HG03060 (cell line): Measurements from ENCODE around the gene OLFM1.

Experiments used
- ATAC-seq: cut with Tn5 transposase; IDR thresholded peaks from one replicate; pipeline ENCODE4 v1.9.1; 2021; ENCODE audit warnings: low read depth, moderate number of reproducible peaks; ENCODE audit not compliant: unreplicated experiment

Gene OLFM1

GRCh38 chr9:135087489-135087792 lies at the start of gene OLFM1:
Gene OLFM1 (plus strand): TSS chr9:135087668. CDS start chr9:135087990, 322 bp downstream.
- ATAC-seq, result no peak

GRCh38 chr9:135038331-135038730 lies 49.1 kb upstream of the OLFM1 start:
- ATAC-seq, result no peak

GRCh38 chr9:135038826-135039225 lies 48.6 kb upstream of the OLFM1 start:
- no peak for ATAC-seq

GRCh38 chr9:135039266-135039870 lies 48.1 kb upstream of the OLFM1 start:
- ATAC-seq, result no peak

DNA sequence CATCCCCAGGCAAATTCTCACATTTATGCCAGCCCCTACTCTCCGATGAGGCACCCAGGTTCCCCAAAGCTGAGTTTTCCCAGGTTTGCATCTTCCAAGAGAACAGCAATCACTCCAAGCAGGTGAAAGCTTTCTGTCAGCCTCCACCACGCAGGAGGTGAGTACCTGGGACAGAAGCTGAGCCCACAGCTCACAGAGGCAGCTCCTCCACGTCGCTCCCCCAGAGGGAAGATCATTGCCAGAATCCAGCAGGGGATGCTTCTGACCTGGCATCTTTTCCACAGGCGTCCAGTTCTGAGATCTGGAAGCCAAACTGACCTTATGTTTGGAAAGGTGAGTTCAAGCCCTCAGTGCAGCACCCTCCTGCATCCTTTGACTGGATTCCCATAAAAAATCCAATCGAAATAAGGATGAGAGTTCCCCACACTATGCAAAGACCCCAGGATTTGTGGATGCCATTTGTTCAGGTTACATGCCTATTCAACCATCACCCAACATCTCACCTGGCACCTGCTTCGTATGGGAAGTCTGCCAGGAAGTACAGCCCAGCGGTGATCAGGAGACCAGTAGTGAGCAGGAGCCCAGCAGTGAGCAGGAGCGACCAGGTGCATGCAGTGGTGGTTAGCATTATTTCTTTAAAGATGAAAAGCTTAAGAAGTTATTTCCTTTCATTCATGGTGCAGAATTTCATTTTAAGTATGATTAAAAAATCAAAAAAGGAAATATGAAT lies 47.4 kb upstream of the OLFM1 start:
- ATAC-seq, result no peak

DNA sequence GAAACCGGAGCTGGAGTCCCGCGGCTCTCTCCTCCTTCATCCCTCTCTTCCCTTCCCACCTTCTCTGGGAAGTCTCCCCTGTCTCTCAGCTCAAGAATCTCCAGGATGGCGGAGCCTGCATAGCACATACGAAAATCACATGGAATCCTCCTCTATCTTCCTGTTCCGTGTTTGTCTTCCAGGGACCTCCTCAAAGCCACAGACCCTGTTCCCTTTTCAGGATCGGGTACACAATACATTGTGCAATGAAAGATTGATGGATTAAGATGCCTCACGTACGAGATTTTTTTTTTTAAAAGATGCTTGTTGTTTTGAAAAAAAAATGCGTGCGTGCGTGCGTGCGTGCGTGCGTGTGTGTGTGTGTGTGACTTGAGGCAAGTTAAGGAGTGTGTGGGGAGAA lies 46.6 kb upstream of the OLFM1 start:
- ATAC-seq, result no peak

DNA sequence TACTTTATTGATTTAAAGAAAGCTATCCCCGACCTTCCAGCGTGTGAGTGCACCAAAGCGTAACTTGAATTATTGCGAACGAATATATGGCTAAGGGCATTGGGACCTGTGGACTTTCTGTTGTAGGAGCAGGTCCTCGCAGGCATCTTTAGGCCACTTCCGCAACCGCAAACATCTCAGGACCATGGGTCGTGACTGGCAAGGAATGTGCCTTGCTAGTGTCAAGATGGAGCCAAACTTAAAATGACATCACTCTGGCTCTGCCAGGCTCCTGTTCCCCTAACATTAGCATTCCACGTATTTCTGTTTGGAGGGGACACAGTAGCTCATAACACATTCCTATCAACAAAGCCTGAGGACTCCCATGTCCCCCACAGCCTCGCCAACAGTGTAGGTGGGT lies 44.1 kb upstream of the OLFM1 start:
- no peak for ATAC-seq

GRCh38 chr9:135045264-135045927 lies 42.1 kb upstream of the OLFM1 start:
- ATAC-seq, result no peak

DNA sequence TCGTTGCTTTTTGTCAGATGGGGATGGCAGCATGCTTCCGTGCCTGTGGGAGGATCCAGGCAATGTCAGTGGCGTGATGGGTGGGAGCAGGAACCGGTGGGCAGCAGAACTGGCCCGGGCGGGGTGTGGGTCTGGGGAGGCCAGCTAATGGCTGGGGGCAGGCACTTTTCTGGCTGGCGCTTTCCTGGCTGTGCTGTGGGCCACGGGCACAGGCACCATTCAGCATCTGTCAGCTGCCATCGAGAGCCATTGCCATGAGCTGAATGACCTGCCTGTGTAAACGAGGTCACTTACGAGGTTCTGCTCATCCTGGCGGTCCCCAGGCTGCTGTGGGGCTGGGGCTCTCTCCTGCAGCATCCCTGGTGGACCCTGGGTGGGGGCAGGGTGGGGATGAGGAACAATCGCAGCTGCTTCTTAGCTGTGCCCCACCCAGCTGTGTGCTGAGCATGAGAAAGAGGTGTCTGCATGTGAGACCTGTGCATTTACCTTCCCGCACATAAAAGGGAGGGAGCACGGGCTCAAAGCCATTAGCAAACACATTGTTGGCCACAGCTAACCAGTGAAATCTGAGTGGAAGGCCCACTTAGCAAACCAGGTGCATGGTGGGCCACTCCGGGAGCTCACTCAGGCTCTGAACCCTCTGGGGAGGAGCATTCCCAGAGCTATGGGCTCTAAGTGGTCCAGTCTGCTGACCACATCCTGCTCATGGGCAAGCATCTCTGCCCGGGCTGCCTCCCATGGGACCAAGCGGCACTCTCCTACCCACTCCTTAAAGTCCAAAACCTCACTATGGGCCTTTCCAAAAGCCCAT lies 41.3 kb upstream of the OLFM1 start:
- ATAC-seq, result no peak

DNA sequence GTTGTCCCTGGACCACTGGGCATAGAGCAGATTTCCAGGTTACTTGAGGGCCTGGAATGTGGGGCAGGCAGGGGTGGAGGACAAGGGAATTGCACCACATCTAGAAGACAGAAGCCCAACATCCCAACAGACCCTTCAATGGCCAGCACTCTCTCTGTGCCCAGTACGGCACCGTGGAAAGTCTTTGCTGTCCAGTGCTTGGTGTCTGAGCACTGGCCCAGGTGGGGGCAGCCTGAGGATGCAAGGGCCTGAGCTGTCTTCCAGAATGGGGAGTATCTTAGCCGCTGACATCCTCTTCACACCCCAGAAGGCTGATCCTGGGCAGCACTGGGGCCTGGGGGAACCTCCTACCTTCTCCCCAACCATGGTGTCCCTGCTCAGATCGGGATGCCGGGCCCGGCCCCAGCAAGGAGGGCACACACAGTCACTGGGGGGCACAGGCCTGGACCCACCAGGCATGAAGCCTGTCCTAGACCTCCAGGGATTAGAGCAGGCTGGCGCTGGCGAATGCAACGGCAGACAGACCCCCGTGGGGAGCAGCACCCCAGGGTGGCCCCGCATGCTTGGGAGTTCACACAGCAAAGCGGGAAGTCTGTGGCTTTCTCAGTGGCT lies 40.6 kb upstream of the OLFM1 start:
- no peak for ATAC-seq

GRCh38 chr9:135047521-135047920 lies 39.9 kb upstream of the OLFM1 start:
- no peak for ATAC-seq

DNA sequence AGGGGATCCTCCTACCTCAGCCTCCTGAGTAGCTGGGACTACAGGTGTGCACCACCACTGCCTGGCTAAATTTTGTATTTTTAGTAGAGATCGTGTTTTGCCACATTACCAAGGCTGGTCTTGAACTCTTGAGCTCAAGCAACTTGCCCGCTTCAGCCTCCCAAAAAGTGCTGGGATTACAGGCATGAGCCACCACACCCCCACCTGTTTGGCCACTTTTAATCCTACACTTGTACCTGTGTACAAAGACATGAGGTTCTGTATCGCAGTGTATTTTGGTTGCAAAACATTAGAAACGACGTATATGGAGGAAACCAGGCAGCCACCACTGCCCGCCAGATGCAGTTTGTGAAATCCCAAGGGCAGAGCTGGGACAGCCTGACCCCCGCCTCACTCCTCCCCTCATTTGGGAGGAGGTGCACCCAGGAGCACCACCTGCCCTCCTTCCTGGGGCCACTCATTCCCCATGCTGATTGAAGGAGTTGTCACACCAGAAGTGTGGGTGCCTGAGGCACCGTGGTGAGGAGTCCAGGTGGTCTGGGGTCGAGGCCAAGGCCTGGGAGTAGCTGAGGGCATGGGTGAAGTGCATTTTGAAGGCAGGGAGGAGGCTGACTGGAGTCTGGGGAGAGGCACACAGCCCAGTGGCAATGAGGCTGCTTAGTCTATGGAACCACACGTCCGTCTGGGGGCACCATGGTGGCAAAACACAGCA lies 39.3 kb upstream of the OLFM1 start:
- ATAC-seq, result no peak

GRCh38 chr9:135048758-135049444 lies 38.6 kb upstream of the OLFM1 start:
- no peak for ATAC-seq

- no peak for ATAC-seq
Measured at GRCh38 chr9:135049460-135049859, 38.0 kb upstream of the OLFM1 start.

DNA sequence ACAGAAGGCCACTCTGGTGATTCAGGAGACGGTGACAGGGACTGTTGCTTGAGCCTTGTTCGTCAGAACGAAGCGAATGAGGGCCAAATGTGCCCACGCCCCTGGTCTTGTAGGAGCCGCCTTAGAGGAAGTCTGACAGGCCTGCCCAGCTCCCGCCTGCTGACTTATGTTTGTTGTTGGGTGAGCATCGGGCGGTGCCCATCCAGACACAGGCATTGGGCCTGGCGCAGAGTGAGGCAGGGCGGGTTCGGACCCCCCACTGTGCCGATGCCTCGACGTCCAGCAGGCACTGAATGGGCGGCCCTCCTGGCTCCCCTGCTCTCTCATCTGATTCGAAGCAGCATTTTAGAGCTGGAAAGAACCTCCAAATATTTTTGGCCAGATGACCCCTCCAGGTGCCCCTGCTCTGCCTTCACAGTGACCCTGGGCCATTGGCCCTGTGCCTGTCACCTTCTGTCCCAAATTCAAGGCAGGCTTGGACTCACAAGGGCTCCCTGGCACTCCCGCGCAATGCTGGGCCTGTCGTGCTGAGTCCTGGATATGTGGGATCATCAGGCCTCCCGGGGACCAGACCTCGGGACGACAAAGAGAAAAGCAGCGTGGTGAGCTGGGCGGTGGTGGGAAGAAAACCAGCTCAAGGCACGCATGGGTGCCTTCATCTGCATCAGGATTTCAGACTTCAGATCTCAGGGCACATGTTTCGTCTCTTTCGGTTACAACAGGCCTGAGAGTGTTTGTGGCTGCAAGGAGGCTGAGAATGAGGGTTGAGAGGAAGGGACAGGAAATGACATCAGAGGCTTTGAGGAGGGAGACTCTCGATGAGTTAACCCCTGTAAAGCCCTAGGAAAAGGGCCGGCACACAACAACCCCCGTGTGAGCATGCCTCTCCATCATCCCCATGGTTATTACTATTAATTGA lies 37.1 kb upstream of the OLFM1 start:
- ATAC-seq, result no peak

DNA sequence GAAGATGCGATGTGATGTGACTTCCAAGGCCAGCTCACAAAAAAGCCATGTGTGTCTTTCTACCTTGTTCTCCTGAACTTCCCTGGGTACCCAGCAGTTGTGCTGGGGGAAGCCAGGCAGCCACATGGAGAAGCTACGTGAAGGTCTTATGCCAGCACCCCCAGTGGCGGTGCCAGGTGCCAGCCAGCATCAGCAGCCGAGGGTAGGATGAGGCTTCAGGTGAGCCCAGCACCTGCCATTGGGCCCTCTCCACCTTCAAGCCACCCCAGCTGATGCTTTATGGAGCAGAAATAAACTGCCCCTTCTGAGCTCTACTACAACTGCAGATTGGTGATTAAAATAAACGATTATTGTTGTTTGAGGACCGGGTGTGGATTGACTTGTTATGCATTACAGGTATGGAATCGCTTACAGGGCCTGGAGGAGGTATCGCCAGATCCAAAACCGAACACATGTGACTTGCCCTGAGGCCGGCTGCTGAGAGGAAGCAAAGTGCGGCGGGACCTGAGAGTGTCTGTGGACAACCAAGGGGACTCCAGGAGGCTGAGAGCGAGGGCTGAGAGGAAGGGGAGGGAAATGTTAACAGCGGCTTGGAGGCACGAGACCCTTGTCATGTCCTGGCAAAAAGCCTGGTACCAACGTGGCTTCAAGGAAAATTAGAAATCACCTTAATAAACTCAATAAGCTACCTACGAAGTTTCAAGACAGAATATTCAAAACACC lies 36.0 kb upstream of the OLFM1 start:
- no peak for ATAC-seq

DNA sequence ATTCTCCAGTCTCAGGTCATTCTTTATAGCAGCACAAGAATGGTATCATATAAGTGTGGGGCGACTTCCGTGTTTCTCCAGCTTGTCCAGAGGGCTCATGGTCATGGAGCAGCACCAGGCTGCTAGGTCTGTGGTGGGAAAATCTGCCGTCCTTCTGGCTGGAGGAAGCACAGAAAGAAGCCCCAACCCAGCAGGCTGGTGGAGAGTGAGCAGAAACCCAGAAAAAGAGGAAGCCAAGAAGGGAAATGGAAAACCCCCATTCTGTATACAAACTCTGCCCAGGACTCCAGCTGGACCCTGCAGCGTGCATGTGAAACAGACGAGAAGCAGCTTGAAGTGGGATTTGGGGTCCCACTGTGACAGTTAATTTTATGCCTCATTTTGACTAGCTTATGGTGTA lies 34.3 kb upstream of the OLFM1 start:
- no peak for ATAC-seq

DNA sequence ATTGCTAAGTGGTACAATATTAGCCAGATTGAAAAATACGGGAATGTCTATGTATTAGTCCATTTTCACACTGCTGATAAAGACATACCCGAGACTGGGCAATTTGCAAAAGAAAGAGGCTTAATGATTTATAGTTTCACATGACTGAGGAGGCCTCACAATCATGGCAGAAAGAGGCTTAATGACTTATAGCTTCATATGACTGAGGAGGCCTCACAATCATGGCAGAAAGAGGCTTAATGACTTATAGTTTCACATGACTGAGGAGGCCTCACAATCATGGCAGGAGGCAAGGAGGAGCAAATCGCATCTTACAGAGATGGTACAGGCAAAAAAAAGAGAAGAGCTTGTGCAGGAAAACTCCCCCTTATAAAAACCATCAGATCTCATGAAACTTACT lies 32.3 kb upstream of the OLFM1 start:
- no peak for ATAC-seq
